Right lung (tissue), 10 donors: Measurements from ENCODE around the gene RNASEH1. TPM values are rescaled to one million over a fixed set of nuclear protein-coding genes. Genes with fewer than 3 reads are reported as not detected.

Experiments used
- DNase-seq, 2 donors: peaks; one replicate each; pipeline ENCODE4 v3.0.0-alpha.2; 2013
- long read RNA-seq, 8 donors: transcript quantifications; one replicate each; lab custom pipeline, GENCODE V29; 2026
- polyA plus RNA-seq, 5 donors: library from polyadenylated mRNA; unstranded; fragments of 120-200 nt; gene quantifications; one replicate each; pipeline versions ENCODE4 v1.2.1 to v1.2.3, GENCODE V29; 2013; ENCODE audit warnings: inconsistent platforms in 1 of 5, low replicate concordance in 1 of 5; ENCODE audit not compliant: insufficient read length in 5 of 5, insufficient read depth in 1 of 5

The RNASEH1 gene
- 10 to 100 TPM; 15.4 to 18.0 (median 17.7) TPM for polyA plus RNA-seq
- long read RNA-seq, donor 1, transcript RNASEH1-201 (8 exons, 1,887 nt): major isoform, 7 of 6,101 reads
- long read RNA-seq, donor 1, partial matches to known transcripts: 2,839 of 6,101 reads
- long read RNA-seq, donor 1, other reads (novel, unspliced or antisense): 3,255 of 6,101 reads
- long read RNA-seq, donor 2, transcript RNASEH1-201 (8 exons, 1,887 nt): major isoform, 6 of 3,553 reads
- long read RNA-seq, donor 2, partial matches to known transcripts: 1,473 of 3,553 reads
- long read RNA-seq, donor 2, other reads (novel, unspliced or antisense): 2,073 of 3,553 reads
- long read RNA-seq, donor 3, transcript RNASEH1-201 (8 exons, 1,887 nt): major isoform, 5 of 4,346 reads
- long read RNA-seq, donor 3, partial matches to known transcripts: 2,182 of 4,346 reads
- long read RNA-seq, donor 3, other reads (novel, unspliced or antisense): 2,159 of 4,346 reads
- long read RNA-seq, donor 4, transcript RNASEH1-201 (8 exons, 1,887 nt): major isoform, 5 of 2,922 reads
- long read RNA-seq, donor 4, partial matches to known transcripts: 2,886 of 2,922 reads
- long read RNA-seq, donor 4, other reads (novel, unspliced or antisense): 31 of 2,922 reads
- long read RNA-seq, donor 5, transcript RNASEH1-201 (8 exons, 1,887 nt): major isoform, 9 of 6,854 reads
- long read RNA-seq, donor 5, partial matches to known transcripts: 2,820 of 6,854 reads
- long read RNA-seq, donor 5, other reads (novel, unspliced or antisense): 4,025 of 6,854 reads
- long read RNA-seq, donor 6, transcript RNASEH1-201 (8 exons, 1,887 nt): major isoform, 11 of 11 reads
- long read RNA-seq, donor 6, partial matches to known transcripts: 0 of 11 reads
- long read RNA-seq, donor 6, other reads (novel, unspliced or antisense): 0 of 11 reads
- long read RNA-seq, donor 7, transcript RNASEH1-201 (8 exons, 1,887 nt): major isoform, 11 of 5,645 reads
- long read RNA-seq, donor 7, partial matches to known transcripts: 5,552 of 5,645 reads
- long read RNA-seq, donor 7, other reads (novel, unspliced or antisense): 82 of 5,645 reads
- long read RNA-seq, donor 8, partial matches to known transcripts: 2,610 of 2,628 reads
- long read RNA-seq, donor 8, other reads (novel, unspliced or antisense): 16 of 2,628 reads

GRCh38 chr2:3558205-3559014 lies at the start of gene RNASEH1:
RNASEH1 (minus strand) TSS chr2:3558333; CDS start chr2:3558260, 73 bp downstream.
- DNase-seq: peak; percentile 98

GRCh38 chr2:3606370-3607201 lies 48.5 kb upstream of the RNASEH1 start:
- DNase-seq: peak in 1 of 2 donors; percentile 21

- no peak for DNase-seq
Measured at GRCh38 chr2:3606028-3606369, 47.9 kb upstream of the RNASEH1 start.

GRCh38 chr2:3604991-3605961 lies 47.1 kb upstream of the RNASEH1 start:
- peak in 1 of 2 donors; percentile 55 for DNase-seq

- no peak for DNase-seq
Measured at GRCh38 chr2:3604207-3604877, 46.2 kb upstream of the RNASEH1 start.

- DNase-seq: no peak
Measured at GRCh38 chr2:3603536-3604206, 45.5 kb upstream of the RNASEH1 start.

GRCh38 chr2:3602553-3603339 lies 44.6 kb upstream of the RNASEH1 start:
- no peak for DNase-seq

- DNase-seq: no peak
Measured at GRCh38 chr2:3601561-3602271, 43.6 kb upstream of the RNASEH1 start.

- no peak for DNase-seq
Measured at GRCh38 chr2:3600256-3600855, 42.2 kb upstream of the RNASEH1 start.

GRCh38 chr2:3598912-3599854 lies 41.0 kb upstream of the RNASEH1 start:
- DNase-seq: no peak

- no peak for DNase-seq
Measured at GRCh38 chr2:3598197-3598910, 40.2 kb upstream of the RNASEH1 start.

- DNase-seq: no peak
Measured at GRCh38 chr2:3597567-3597966, 39.4 kb upstream of the RNASEH1 start.

- peak in 1 of 2 donors; percentile 50 for DNase-seq
Measured at GRCh38 chr2:3596901-3597417, 38.8 kb upstream of the RNASEH1 start.

GRCh38 chr2:3595985-3596384 lies 37.9 kb upstream of the RNASEH1 start:
- DNase-seq: no peak
